HEK293 (cell line): ENCODE measurements around the gene SPATA21.

Source experiments
- CTCF ChIP-seq: fragments of 450-650 bp; formaldehyde crosslinking; IDR thresholded peaks from 2 replicates; pipeline ENCODE4 v1.5.1; 2016; ENCODE audit warnings: missing biosample characterization, missing genetic modification characterization
- PBX3 ChIP-seq: sonication (generic); formaldehyde crosslinking; IDR thresholded peaks from 2 replicates; pipeline ENCODE4 v1.8.1; 2022; ENCODE audit warnings: mild to moderate bottlenecking, moderate library complexity, missing genetic modification reagents
- RBAK ChIP-seq: fragments of 450-650 bp; formaldehyde crosslinking; IDR thresholded peaks from 2 replicates; pipeline ENCODE4 v1.5.1; 2016; ENCODE audit warnings: missing biosample characterization, missing genetic modification characterization
- ZFP3 ChIP-seq: fragments of 450-650 bp; formaldehyde crosslinking; IDR thresholded peaks from 2 replicates; pipeline ENCODE4 v1.5.1; 2016; ENCODE audit warnings: low read depth, missing biosample characterization, missing genetic modification characterization
- ZNF184 ChIP-seq: fragments of 450-650 bp; IDR thresholded peaks from 2 replicates; pipeline ENCODE4 v1.5.1; 2018; ENCODE audit warnings: missing biosample characterization, mild to moderate bottlenecking, missing genetic modification characterization
- ZNF274 ChIP-seq, 2 experiments: fragments of 200-500 bp in 1 of 2; fragments of 450-650 bp in 1 of 2; sonication (Bioruptor generic) in 1 of 2; formaldehyde crosslinking in 1 of 2; IDR thresholded peaks; 2 replicates each; pipeline versions ENCODE4 v1.5.1 to v1.6.1; 2014 to 2016; ENCODE audit warnings: borderline replicate concordance in 1 of 2, inconsistent platforms in 1 of 2, low read length in 1 of 2, missing biosample characterization in 1 of 2, missing genetic modification characterization in 1 of 2
- ZNF792 ChIP-seq: fragments of 450-650 bp; formaldehyde crosslinking; IDR thresholded peaks from 2 replicates; pipeline ENCODE4 v1.5.1; 2016; ENCODE audit warnings: missing biosample characterization, missing genetic modification characterization
- ZSCAN5A ChIP-seq: fragments of 450-650 bp; formaldehyde crosslinking; IDR thresholded peaks from 2 replicates; pipeline ENCODE4 v1.5.1; 2016; ENCODE audit warnings: missing biosample characterization, missing genetic modification characterization
- ZXDB ChIP-seq: fragments of 450-650 bp; formaldehyde crosslinking; IDR thresholded peaks from 2 replicates; pipeline ENCODE4 v1.5.1; 2016; ENCODE audit warnings: missing biosample characterization, missing genetic modification characterization
- TF ChIP-seq, protein P1 (sequence below): fragments of 450-650 bp; formaldehyde crosslinking; IDR thresholded peaks from 2 replicates; pipeline ENCODE4 v1.5.1; 2016; ENCODE audit warnings: missing biosample characterization, missing genetic modification characterization

GRCh38 chr1:16371725-16372124 lies 65.5 kb downstream of the SPATA21 start:
- TF ChIP-seq CTCF (tag by site-specific recombination), result no peak
- TF ChIP-seq PBX3 (CRISPR knock-in tag), result no peak
- TF ChIP-seq ZXDB (tag by site-specific recombination), result no peak
- no peak; the same call in 1 of the 2 replicates for TF ChIP-seq ZNF184 (tag by site-specific recombination)
- no peak for TF ChIP-seq ZNF274 (IDR thresholded peaks at IDR 0.05; ENCODE audit: low read length)
- no peak for TF ChIP-seq ZNF274 (tag by site-specific recombination; IDR thresholded peaks at IDR 0.05; ENCODE audit: borderline replicate concordance)
- no peak for TF ChIP-seq ZNF792 (tag by site-specific recombination)
- TF ChIP-seq ZFP3 (tag by site-specific recombination), result no peak
- TF ChIP-seq ZSCAN5A (tag by site-specific recombination), result no peak
- TF ChIP-seq, protein P1, sequence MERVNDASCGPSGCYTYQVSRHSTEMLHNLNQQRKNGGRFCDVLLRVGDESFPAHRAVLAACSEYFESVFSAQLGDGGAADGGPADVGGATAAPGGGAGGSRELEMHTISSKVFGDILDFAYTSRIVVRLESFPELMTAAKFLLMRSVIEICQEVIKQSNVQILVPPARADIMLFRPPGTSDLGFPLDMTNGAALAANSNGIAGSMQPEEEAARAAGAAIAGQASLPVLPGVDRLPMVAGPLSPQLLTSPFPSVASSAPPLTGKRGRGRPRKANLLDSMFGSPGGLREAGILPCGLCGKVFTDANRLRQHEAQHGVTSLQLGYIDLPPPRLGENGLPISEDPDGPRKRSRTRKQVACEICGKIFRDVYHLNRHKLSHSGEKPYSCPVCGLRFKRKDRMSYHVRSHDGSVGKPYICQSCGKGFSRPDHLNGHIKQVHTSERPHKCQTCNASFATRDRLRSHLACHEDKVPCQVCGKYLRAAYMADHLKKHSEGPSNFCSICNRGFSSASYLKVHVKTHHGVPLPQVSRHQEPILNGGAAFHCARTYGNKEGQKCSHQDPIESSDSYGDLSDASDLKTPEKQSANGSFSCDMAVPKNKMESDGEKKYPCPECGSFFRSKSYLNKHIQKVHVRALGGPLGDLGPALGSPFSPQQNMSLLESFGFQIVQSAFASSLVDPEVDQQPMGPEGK (tag by site-specific recombination), result no peak
- TF ChIP-seq RBAK (tag by site-specific recombination), result no peak
